ENCODE data around the gene BHLHE40.

Gene BHLHE40

DNA sequence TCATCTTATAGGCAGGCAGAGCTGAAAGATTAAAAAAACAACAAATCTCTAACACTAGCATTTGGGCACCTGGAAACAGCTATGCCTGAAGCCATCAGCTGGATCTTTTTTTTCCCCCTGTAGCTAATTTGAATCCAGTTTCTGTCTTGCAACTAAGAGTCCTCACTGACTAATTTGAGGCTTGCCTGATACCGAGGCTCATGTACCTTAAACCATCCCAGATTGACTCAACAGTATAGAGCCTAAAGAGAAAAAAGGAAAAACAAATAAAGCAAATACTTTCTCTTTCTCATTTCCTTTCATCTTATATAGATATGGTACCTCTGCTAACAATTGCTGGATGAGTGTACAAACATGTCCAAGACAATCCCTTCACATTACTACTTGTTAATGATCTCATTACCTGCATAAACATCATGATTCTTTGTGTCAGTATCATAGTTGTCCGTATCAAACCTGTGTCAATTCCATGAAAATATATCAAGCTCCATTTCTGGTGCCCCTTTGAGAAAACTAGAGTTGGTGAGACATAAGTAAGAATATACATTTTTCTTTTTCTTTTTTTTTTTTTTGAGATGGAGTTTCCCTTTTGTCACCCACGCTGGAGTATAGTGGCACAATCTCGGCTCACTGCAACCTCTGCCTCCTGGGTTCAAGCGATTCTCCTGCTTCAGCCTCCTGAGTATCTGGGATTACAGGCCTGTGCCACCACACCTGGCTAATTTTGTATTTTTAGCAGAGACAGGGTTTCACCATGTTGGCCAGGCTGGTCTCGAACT lies 43.1 kb downstream of the BHLHE40 start:
- no peak for DNase-seq

DNA sequence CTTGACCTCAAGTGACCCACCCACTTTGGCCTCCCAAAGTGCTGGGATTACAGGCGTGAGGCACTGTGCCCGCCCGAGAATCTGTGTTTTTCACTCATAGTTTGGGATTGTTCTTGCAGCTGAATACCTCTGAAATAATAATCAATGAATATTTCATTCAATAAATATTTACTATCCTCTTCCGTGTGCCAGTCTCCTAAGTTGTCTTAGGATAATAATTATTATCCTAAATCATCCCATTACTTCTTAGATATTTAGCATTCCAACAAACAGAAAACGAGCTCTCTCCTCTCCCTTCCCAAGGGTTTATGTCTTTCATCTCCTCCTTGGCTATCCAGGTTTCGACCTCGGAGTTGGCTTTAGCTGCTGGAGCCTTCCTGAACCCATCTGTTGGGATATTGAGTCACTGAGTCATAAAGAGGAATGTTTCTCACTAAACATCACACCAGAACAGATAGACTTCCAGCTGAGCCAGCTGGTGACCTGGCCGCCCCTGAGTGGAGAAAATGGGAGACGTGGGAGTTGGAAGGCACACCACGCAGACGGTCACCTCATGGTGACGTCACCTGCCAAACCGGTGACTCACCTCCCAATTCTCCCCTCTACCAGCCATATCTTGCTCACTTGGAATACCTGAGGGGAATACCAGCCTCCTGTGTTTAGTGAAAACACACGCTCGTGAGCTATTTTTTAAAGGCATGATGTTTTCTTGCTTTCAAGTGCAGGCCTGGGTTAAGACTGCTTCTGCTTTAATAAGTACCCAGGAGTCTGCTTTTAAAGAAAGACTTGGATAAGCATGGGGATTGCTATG lies 43.9 kb downstream of the BHLHE40 start:
- DNase-seq = peak; percentile 61 to 66

DNA sequence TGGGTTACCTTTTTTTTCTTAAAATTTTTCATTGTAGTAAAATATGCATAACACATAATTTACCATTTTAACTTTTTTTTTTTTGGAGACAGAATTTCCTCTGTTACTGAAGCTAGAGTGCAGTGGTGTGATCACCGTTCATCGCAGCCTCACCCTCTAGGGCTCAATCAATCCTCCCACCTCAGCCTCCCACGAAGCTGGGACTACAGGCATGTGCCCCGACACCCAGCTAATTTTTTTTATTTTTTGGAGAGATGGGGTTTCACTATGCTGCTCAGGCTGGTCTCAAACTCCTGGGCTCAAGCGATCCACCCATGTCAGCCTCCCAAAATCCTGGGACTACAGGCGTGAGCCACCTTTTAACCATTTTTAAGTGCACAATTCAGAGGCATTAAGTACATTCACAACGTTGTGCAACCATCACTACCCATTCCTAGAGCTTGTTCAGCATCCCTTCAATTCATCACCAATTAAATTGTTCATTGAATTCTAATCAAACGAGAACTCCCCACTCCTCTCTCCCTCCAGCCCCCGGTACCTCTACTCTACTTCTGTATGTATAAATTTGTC lies 44.6 kb downstream of the BHLHE40 start:
- no peak for DNase-seq

DNA sequence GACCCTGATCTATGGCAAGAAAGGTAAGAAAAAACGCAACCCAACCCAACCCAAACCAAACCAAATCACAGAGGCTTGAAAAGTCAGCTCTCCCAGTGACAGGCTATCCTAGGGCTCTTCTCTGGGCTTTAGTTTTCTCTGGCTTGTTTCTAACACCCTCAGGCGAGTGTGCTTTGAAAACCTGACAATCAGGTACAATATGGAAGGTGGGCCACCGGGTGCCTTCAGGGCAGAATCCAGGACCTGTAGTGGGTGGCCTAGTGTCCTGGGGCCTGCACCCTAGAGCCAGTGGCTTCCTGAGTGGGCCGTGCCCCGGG lies 46.8 kb downstream of the BHLHE40 start:
- no peak for DNase-seq

DNA sequence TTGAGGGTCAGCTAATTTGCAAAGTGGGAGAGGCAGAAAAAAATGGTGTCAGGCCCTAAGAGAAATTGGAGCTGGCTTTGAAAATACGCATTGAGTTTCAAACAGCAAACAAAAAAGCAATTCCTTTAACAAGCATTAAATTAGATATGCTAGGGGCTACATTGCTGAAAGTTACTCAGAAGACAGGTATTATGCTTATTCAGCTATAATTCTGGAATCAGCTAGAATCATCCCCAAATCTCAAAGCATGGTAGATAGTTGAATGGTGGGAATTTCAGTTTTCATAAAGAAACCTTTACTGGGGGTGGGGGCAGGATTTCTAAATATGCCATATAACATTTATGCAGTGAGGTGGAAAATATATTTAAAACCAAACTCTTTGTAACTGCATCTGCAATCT lies 50.5 kb downstream of the BHLHE40 start:
- no peak for DNase-seq

DNA sequence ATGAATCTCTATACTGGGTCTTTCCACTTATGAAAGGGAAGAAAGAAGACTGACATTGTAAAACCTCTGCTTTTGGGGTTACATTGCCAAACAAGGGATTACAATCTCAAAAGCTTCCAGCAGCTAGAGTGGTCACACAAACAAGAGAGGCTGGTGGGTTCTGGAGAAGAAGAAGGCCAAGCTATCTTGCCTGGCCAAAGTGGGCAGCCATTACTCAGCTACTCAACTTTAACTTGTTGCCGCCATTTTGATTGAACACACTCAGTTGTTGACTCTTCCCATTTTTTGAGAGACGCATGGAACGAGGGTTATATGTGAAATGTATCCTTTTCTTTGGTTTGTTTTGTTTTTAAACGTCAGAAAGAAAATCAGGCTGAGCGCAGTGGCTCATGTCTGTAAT lies 50.9 kb downstream of the BHLHE40 start:
- no peak for DNase-seq

DNA sequence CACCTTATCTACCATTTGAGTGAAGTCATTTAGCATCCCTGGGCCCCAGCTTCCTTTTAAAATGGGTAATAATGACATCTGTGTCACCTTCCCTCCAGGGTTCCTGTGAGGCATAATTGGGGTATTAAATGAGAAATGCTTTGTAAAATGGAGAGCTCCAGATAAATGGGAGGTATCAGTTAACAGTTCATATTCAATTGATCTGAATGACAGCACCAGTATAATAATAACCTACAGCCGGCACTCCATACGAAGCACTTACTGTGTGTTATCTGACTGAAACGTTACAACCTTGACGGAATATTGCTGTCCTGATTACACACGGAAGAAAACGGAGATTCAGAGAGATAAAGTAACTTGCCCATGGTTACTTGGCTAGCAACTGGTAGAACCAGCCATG lies 53.6 kb downstream of the BHLHE40 start:
- DNase-seq = no peak

All from SHP77 (cell line).